AG09309 (cell line): ENCODE measurements around the gene MYOG.

Experiments
- DNase-seq: peaks from one replicate; pipeline ENCODE4 v3.0.0-alpha.2; 2010; ENCODE audit warnings: low read depth
- H3K4me3 ChIP-seq: 2 replicates; pipeline ENCODE4 v1.5.1; 2011; ENCODE audit warnings: mild to moderate bottlenecking, low read depth, low read length, moderate library complexity; ENCODE audit not compliant: control insufficient read depth
- CTCF ChIP-seq: IDR thresholded peaks from 2 replicates; pipeline ENCODE4 v1.5.1; 2011; ENCODE audit warnings: mild to moderate bottlenecking, low read depth, low read length, inconsistent platforms; ENCODE audit not compliant: insufficient read depth, control insufficient read depth; ENCODE audit errors: missing control alignments

MYOG gene

GRCh38 chr1:203077956-203078355, 7.9 kb downstream of the MYOG start:
- TF ChIP-seq CTCF, result no peak
- no peak for DNase-seq
- H3K4me3 ChIP-seq, result no peak overlapping the region

GRCh38 chr1:203077367-203077766, 8.4 kb downstream of the MYOG start:
- DNase-seq, result no peak
- TF ChIP-seq CTCF, result no peak

GRCh38 chr1:203076031-203076511, 9.7 kb downstream of the MYOG start:
- no peak for DNase-seq
- no peak overlapping the region for H3K4me3 ChIP-seq
- TF ChIP-seq CTCF, result no peak

More at GRCh38 chr1:203077367-203077766, 8.4 kb downstream of the MYOG start:
- H3K4me3 ChIP-seq, result no peak overlapping the region

GRCh38 chr1:203075236-203076030, 10.4 kb downstream of the MYOG start:
- no peak for DNase-seq
- H3K4me3 ChIP-seq, result no peak overlapping the region
- no peak for TF ChIP-seq CTCF

GRCh38 chr1:203074610-203075009, 11.2 kb downstream of the MYOG start:
- no peak for DNase-seq
- TF ChIP-seq CTCF, result no peak
- no peak overlapping the region for H3K4me3 ChIP-seq

GRCh38 chr1:203073469-203073868, 12.3 kb downstream of the MYOG start:
- DNase-seq, result no peak
- no peak for TF ChIP-seq CTCF
- no peak overlapping the region for H3K4me3 ChIP-seq
